Nephron (organoid): Measurements from ENCODE around the gene DAPL1.

Source experiments
- H3K27ac Mint-ChIP-seq, 3 experiments: 2 replicates each; pipeline ENCODE4 v1.8.0; 2020; ENCODE audit warnings: mixed read lengths in 3 of 3, mild to moderate bottlenecking in 2 of 3, moderate library complexity in 1 of 3
- H3K27me3 Mint-ChIP-seq: 2 replicates; pipeline ENCODE4 v1.8.0; 2021; ENCODE audit warnings: low read depth, mild to moderate bottlenecking, moderate library complexity, mixed read lengths
- H3K36me3 Mint-ChIP-seq: 2 replicates; pipeline ENCODE4 v1.8.0; 2020; ENCODE audit warnings: low read depth, mixed read lengths
- H3K4me1 Mint-ChIP-seq: 2 replicates; pipeline ENCODE4 v1.8.0; 2020; ENCODE audit warnings: mixed read lengths
- H3K4me3 Mint-ChIP-seq, 3 experiments: 2 replicates each; pipeline ENCODE4 v1.8.0; 2020; ENCODE audit warnings: mild to moderate bottlenecking in 3 of 3, mixed read lengths in 3 of 3, moderate library complexity in 2 of 3
- H3K9me3 Mint-ChIP-seq: 2 replicates; pipeline ENCODE4 v1.8.0; 2020; ENCODE audit warnings: mixed read lengths
- TF ChIP-seq, protein P1 (sequence below), 3 experiments: fragments of 200-600 bp; sonication (generic); IDR thresholded peaks; one replicate each; pipeline ENCODE4 v1.5.0; 2021; ENCODE audit warnings: antibody characterized with exemption in 3 of 3; ENCODE audit not compliant: unreplicated experiment in 3 of 3

DAPL1 gene

DNA sequence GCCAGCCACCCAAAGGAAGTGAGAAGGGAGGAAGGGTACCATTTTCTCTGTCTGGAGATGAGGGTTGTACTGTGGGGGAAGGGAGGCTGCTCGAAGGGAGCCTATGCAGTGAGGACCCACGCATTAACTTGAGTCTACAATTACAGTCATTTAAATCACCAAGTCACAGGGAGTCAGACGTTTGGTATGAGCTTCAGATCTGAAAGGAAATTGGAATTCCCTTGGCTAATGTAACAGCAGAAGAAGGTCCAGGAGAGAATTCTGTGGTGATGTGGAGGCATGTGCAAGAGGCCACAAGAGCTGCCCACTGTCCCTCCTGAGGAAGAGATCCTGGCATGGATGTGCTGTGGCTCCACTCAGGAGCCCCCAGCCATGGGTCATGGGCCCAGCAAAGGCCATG is 22.5 kb downstream of the DAPL1 start:
- Mint-ChIP-seq H3K27ac (peak overlapping the region; percentile 17 to 47 (median 27)), H3K4me1 (peaks cover 78% of the 10 kb centered on the region), H3K9me3 (no peaks in the 10 kb centered on the region), H3K36me3 (no peaks in the 10 kb centered on the region), H3K4me3 (no peak overlapping the region), H3K27me3 (no peaks in the 10 kb centered on the region)
- TF ChIP-seq, protein P1, sequence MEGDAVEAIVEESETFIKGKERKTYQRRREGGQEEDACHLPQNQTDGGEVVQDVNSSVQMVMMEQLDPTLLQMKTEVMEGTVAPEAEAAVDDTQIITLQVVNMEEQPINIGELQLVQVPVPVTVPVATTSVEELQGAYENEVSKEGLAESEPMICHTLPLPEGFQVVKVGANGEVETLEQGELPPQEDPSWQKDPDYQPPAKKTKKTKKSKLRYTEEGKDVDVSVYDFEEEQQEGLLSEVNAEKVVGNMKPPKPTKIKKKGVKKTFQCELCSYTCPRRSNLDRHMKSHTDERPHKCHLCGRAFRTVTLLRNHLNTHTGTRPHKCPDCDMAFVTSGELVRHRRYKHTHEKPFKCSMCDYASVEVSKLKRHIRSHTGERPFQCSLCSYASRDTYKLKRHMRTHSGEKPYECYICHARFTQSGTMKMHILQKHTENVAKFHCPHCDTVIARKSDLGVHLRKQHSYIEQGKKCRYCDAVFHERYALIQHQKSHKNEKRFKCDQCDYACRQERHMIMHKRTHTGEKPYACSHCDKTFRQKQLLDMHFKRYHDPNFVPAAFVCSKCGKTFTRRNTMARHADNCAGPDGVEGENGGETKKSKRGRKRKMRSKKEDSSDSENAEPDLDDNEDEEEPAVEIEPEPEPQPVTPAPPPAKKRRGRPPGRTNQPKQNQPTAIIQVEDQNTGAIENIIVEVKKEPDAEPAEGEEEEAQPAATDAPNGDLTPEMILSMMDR (IDR thresholded peaks at IDR 0.05; ENCODE audit: unreplicated experiment in 3 of 3): no peak

DNA sequence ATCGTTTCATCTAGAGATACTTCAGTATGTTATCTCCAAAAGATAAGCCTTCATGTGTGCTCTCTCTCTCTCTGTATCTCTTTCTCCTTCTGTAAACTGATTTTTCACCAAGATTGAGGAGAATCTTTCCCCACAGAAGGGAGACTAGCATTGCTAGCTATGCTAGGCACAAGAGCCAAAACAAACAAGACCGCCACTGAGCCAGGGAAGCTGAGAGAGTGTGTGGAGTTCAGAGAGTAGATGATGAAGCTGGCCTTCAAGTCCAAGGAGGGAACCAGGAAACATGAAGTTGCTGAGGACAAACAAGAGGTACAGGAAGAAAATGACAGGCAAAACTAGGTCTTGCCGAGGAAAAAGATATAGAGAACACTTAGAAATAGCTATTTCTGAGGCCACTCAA is 23.4 kb downstream of the DAPL1 start:
- Mint-ChIP-seq H3K36me3 (no peaks in the 10 kb centered on the region), H3K4me3 (peak overlapping the region in 1 of 3 experiments; percentile 6), H3K27ac (peak overlapping the region; percentile 14 to 88 (median 57)), H3K9me3 (no peaks in the 10 kb centered on the region), H3K27me3 (no peaks in the 10 kb centered on the region), H3K4me1 (peaks cover 82% of the 10 kb centered on the region)
- TF ChIP-seq, protein P1 (IDR thresholded peaks at IDR 0.05; ENCODE audit: unreplicated experiment in 3 of 3): no peak

DNA sequence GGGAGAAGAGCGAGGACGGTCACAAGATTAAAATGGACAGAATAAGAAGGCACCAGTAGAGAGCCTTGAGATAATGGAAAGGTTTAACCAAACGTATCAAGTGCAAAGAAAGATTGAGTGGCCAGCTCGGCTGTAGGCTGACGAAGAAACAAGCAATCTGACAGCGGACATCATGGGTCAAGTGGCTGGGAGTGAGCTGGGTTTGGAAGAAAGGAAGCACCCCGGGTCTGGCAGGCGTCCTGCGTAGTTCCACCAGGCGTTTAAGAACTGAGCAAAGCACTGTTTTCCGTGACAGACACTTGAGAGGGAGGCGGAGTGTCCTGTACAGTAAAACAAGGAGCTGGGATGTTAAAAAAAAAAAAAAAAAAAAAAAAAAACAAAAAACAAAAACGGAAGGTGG is 27.1 kb downstream of the DAPL1 start:
- Mint-ChIP-seq H3K9me3 (no peaks in the 10 kb centered on the region), H3K4me1 (peaks cover 54% of the 10 kb centered on the region), H3K36me3 (no peaks in the 10 kb centered on the region), H3K4me3 (peak overlapping the region in 1 of 3 experiments; percentile 0), H3K27ac (peak overlapping the region; percentile 22 to 85 (median 52)), H3K27me3 (no peaks in the 10 kb centered on the region)
- TF ChIP-seq, protein P1 (IDR thresholded peaks at IDR 0.05; ENCODE audit: unreplicated experiment in 3 of 3): no peak

DNA sequence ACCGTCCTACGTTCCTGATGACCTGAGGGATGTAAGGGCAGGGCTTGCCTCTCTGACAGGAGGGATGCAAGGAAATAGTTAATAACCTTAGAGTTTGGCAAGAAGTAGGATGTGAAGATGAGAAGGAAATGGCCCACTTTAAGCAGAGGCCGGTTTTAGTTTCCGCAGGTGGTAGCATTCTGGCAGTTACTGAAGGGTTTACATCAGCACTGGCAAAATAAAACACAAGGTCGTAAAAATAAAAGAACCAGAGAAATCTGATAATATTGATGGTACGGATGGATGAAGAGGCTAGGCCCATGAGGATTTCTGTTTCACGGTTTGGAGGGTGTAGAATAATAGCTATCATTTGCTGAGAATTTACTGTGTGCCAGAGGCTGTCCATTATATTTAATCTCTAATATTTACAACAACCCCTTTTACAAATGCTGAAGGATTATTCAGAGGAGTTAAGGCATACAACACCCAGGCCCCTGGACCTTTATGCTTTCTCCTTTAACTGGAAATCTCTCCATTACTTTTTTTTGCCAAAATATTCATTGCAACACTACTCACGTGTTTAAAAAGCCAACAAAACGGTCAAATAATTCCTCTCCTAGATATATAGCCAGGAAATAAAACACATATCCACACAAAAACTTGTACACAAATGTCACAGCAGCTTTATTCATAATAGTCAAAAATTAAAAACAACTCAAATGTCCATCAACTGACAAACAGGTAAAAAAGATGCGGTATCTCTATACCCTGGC is 28.5 kb downstream of the DAPL1 start:
- TF ChIP-seq, protein P1 (IDR thresholded peaks at IDR 0.05; ENCODE audit: unreplicated experiment in 3 of 3): no peak
- H3K27ac Mint-ChIP-seq: peak overlapping the region; percentile 4 to 57 (median 6)
- no peaks in the 10 kb centered on the region for H3K9me3 Mint-ChIP-seq
- H3K4me1 Mint-ChIP-seq: peaks cover 48% of the 10 kb centered on the region
- H3K27me3 Mint-ChIP-seq: no peaks in the 10 kb centered on the region
- no peaks in the 10 kb centered on the region for H3K36me3 Mint-ChIP-seq
- no peak overlapping the region for H3K4me3 Mint-ChIP-seq

DNA sequence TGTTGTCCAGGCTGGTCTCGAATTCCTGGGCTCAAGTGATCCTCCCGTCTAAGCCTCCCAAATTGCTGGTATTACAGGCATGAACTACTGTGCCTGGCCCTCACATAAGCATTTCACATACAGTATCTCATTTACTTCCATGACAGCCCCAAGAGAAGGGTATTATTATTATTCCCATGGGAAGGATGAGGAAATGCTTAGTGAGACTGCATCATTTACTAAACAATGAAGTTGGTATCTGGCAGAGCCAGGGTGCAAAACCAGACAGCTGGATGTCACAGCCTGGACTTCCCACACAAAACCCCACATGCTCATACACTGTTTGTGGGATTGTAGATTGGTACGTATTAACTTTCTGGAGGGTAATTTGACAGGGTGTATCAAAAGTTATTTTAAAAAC is 29.9 kb downstream of the DAPL1 start:
- Mint-ChIP-seq H3K4me3 (no peak overlapping the region), H3K4me1 (peaks cover 51% of the 10 kb centered on the region), H3K27me3 (no peaks in the 10 kb centered on the region), H3K27ac (no peak overlapping the region), H3K36me3 (no peaks in the 10 kb centered on the region), H3K9me3 (no peaks in the 10 kb centered on the region)
- TF ChIP-seq, protein P1 (IDR thresholded peaks at IDR 0.05; ENCODE audit: unreplicated experiment in 3 of 3): no peak

DNA sequence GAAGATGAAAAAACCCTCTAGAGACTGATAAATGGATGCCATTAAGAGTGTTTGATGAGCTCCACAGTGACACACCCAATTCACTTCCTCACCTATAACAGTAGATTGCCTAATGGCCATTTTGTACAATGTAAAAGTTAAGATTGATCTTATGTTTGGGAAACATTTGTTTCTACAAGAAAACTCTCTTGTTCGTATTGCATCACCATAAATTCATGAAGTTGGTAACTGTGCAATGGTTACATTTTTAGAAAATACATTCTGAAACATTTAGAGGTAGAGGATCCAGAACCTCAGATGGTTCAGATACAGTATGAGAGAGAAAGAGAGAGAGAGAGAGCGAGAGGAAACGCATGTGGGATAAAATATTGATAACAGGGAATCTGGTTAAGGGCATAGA is 31.8 kb downstream of the DAPL1 start:
- Mint-ChIP-seq H3K36me3 (no peaks in the 10 kb centered on the region), H3K9me3 (no peaks in the 10 kb centered on the region), H3K4me3 (no peak overlapping the region), H3K4me1 (peaks cover 39% of the 10 kb centered on the region), H3K27ac (peak overlapping the region in 2 of 3 experiments; percentile 17 to 29), H3K27me3 (no peaks in the 10 kb centered on the region)
- TF ChIP-seq, protein P1 (IDR thresholded peaks at IDR 0.05; ENCODE audit: unreplicated experiment in 3 of 3): no peak
